Measurements from ENCODE around the gene KCTD3. TPM values are rescaled to one million over a fixed set of nuclear protein-coding genes. Genes with fewer than 3 reads are reported as not detected.

The KCTD3 gene
- total and polyA plus RNA-seq, 2 of the 13 experiments (the other 11 are each of a cell fraction or from before 2014, with no cell fraction given) = 49.8 to 68.1 TPM

GRCh38 chr1:215557992-215558626 lies 9.0 kb upstream of the KCTD3 start (continued):
- TF ChIP-seq KDM5A (IDR thresholded peaks at IDR 0.05; ENCODE audit: borderline replicate concordance, low read length) = no peak
- TF ChIP-seq, protein P1, sequence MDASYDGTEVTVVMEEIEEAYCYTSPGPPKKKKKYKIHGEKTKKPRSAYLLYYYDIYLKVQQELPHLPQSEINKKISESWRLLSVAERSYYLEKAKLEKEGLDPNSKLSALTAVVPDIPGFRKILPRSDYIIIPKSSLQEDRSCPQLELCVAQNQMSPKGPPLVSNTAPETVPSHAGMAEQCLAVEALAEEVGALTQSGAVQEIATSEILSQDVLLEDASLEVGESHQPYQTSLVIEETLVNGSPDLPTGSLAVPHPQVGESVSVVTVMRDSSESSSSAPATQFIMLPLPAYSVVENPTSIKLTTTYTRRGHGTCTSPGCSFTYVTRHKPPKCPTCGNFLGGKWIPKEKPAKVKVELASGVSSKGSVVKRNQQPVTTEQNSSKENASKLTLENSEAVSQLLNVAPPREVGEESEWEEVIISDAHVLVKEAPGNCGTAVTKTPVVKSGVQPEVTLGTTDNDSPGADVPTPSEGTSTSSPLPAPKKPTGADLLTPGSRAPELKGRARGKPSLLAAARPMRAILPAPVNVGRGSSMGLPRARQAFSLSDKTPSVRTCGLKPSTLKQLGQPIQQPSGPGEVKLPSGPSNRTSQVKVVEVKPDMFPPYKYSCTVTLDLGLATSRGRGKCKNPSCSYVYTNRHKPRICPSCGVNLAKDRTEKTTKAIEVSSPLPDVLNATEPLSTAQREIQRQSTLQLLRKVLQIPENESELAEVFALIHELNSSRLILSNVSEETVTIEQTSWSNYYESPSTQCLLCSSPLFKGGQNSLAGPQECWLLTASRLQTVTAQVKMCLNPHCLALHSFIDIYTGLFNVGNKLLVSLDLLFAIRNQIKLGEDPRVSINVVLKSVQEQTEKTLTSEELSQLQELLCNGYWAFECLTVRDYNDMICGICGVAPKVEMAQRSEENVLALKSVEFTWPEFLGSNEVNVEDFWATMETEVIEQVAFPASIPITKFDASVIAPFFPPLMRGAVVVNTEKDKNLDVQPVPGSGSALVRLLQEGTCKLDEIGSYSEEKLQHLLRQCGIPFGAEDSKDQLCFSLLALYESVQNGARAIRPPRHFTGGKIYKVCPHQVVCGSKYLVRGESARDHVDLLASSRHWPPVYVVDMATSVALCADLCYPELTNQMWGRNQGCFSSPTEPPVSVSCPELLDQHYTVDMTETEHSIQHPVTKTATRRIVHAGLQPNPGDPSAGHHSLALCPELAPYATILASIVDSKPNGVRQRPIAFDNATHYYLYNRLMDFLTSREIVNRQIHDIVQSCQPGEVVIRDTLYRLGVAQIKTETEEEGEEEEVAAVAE (CRISPR knock-in tag; IDR thresholded peaks at IDR 0.05; ENCODE audit: borderline replicate concordance) = no peak
- TF ChIP-seq HOXD1 (CRISPR knock-in tag; IDR thresholded peaks at IDR 0.05) = no peak
- TF ChIP-seq, protein P2, sequence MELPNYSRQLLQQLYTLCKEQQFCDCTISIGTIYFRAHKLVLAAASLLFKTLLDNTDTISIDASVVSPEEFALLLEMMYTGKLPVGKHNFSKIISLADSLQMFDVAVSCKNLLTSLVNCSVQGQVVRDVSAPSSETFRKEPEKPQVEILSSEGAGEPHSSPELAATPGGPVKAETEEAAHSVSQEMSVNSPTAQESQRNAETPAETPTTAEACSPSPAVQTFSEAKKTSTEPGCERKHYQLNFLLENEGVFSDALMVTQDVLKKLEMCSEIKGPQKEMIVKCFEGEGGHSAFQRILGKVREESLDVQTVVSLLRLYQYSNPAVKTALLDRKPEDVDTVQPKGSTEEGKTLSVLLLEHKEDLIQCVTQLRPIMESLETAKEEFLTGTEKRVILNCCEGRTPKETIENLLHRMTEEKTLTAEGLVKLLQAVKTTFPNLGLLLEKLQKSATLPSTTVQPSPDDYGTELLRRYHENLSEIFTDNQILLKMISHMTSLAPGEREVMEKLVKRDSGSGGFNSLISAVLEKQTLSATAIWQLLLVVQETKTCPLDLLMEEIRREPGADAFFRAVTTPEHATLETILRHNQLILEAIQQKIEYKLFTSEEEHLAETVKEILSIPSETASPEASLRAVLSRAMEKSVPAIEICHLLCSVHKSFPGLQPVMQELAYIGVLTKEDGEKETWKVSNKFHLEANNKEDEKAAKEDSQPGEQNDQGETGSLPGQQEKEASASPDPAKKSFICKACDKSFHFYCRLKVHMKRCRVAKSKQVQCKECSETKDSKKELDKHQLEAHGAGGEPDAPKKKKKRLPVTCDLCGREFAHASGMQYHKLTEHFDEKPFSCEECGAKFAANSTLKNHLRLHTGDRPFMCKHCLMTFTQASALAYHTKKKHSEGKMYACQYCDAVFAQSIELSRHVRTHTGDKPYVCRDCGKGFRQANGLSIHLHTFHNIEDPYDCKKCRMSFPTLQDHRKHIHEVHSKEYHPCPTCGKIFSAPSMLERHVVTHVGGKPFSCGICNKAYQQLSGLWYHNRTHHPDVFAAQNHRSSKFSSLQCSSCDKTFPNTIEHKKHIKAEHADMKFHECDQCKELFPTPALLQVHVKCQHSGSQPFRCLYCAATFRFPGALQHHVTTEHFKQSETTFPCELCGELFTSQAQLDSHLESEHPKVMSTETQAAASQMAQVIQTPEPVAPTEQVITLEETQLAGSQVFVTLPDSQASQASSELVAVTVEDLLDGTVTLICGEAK (IDR thresholded peaks at IDR 0.05) = no peak
- TF ChIP-seq, protein P2 (CRISPR knock-in tag; IDR thresholded peaks at IDR 0.05) = no peak
- TF ChIP-seq GPBP1L1 (CRISPR knock-in tag; IDR thresholded peaks at IDR 0.05) = no peak
- no peak for TF ChIP-seq NONO (IDR thresholded peaks at IDR 0.05)
- 0 out of 2 replicates have a peak, but pooled peaks have one; percentile 31 for TF ChIP-seq NONO (CRISPR knock-in tag; conservative IDR thresholded peaks at IDR 0.05)
- TF ChIP-seq SALL1 (CRISPR knock-in tag; IDR thresholded peaks at IDR 0.05) = peak; percentile 51
- no peak for TF ChIP-seq ZNF616 (CRISPR knock-in tag; IDR thresholded peaks at IDR 0.05; ENCODE audit: low read depth)
- TF ChIP-seq NPAS2 (CRISPR knock-in tag; IDR thresholded peaks at IDR 0.05; ENCODE audit: borderline replicate concordance) = no peak
- no peak for TF ChIP-seq ZNF292 (CRISPR knock-in tag; IDR thresholded peaks at IDR 0.05; ENCODE audit: borderline replicate concordance, low read depth)
- TF ChIP-seq YEATS4 (CRISPR knock-in tag; IDR thresholded peaks at IDR 0.05; ENCODE audit: borderline replicate concordance) = no peak
- TF ChIP-seq ZNF75D (CRISPR knock-in tag; IDR thresholded peaks at IDR 0.05; ENCODE audit: borderline replicate concordance) = no peak
- no peak for TF ChIP-seq NRL (CRISPR knock-in tag; IDR thresholded peaks at IDR 0.05; ENCODE audit: borderline replicate concordance)

Data from HepG2 (cell line).